SK-N-SH treated with all-trans-retinoic acid at 6 μM for 48 hours (cell line): ENCODE results near the gene RADIL.

ENCODE experiments used
- ATAC-seq: fragments of 200-7000 bp; cut with Tn5 transposase; 3 replicates; pipeline ENCODE4 v1.9.1; 2020; ENCODE audit warnings: mild to moderate bottlenecking, moderate library complexity
- ARNTL ChIP-seq: fragments of 450-650 bp; formaldehyde crosslinking; IDR thresholded peaks from 2 replicates; pipeline ENCODE4 v1.5.0; 2020; ENCODE audit warnings: low read depth, mild to moderate bottlenecking, moderate library complexity, borderline replicate concordance
- BACH2 ChIP-seq: fragments of 250-450 bp; sonication (Bioruptor Pico); IDR thresholded peaks from 2 replicates; pipeline ENCODE4 v1.9.0; 2021; ENCODE audit warnings: mild to moderate bottlenecking, borderline replicate concordance
- CREB5 ChIP-seq: fragments of 250-450 bp; sonication (Bioruptor Pico); IDR thresholded peaks from 2 replicates; pipeline ENCODE4 v1.5.1; 2020; ENCODE audit warnings: low read depth, mild to moderate bottlenecking, moderate library complexity
- CSDC2 ChIP-seq: fragments of 250-450 bp; sonication (Bioruptor Pico); IDR thresholded peaks from 2 replicates; pipeline ENCODE4 v1.5.0; 2020; ENCODE audit warnings: mild to moderate bottlenecking, moderate library complexity
- CSRNP3 ChIP-seq: fragments of 250-450 bp; sonication (Bioruptor Pico); IDR thresholded peaks from 2 replicates; pipeline ENCODE4 v1.5.1; 2021; ENCODE audit warnings: mild to moderate bottlenecking, moderate library complexity
- ESRRG ChIP-seq: fragments of 250-450 bp; sonication (Bioruptor Pico); IDR thresholded peaks from 2 replicates; pipeline ENCODE4 v1.6.1; 2021; ENCODE audit warnings: mild to moderate bottlenecking
- GLIS3 ChIP-seq: fragments of 250-450 bp; sonication (Bioruptor Pico); IDR thresholded peaks from 2 replicates; pipeline ENCODE4 v1.5.0; 2020; ENCODE audit warnings: mild to moderate bottlenecking, moderate library complexity
- ISL1 ChIP-seq: fragments of 250-450 bp; sonication (Bioruptor Pico); IDR thresholded peaks from 2 replicates; pipeline ENCODE4 v2.1.2; 2022; ENCODE audit warnings: mild to moderate bottlenecking, moderate library complexity
- OSR1 ChIP-seq: fragments of 250-450 bp; sonication (Bioruptor Pico); IDR thresholded peaks from 2 replicates; pipeline ENCODE4 v1.8.0; 2022; ENCODE audit warnings: moderate library complexity, mild to moderate bottlenecking, inconsistent platforms
- PATZ1 ChIP-seq: fragments of 250-450 bp; sonication (Bioruptor Pico); IDR thresholded peaks from 2 replicates; pipeline ENCODE4 v1.8.0; 2020; ENCODE audit warnings: mild to moderate bottlenecking, moderate library complexity, borderline replicate concordance
- POU6F1 ChIP-seq: fragments of 250-450 bp; sonication (Bioruptor Pico); IDR thresholded peaks from 2 replicates; pipeline ENCODE4 v1.8.0; 2021; ENCODE audit warnings: low read depth, mild to moderate bottlenecking, moderate library complexity, borderline replicate concordance
- PPARA ChIP-seq: fragments of 250-450 bp; sonication (Bioruptor Pico); IDR thresholded peaks from 2 replicates; pipeline ENCODE4 v1.5.0; 2020; ENCODE audit warnings: mild to moderate bottlenecking, borderline replicate concordance
- RARB ChIP-seq: fragments of 250-450 bp; sonication (Bioruptor Pico); IDR thresholded peaks from 2 replicates; pipeline ENCODE4 v1.8.0; 2021; ENCODE audit warnings: mild to moderate bottlenecking, moderate library complexity
- SNAI2 ChIP-seq: fragments of 250-450 bp; sonication (Bioruptor Pico); IDR thresholded peaks from 2 replicates; pipeline ENCODE4 v1.5.0; 2020; ENCODE audit warnings: mild to moderate bottlenecking, moderate library complexity
- TCF4 ChIP-seq: fragments of 250-450 bp; sonication (Bioruptor Pico); IDR thresholded peaks from 2 replicates; pipeline ENCODE4 v1.8.0; 2021; ENCODE audit warnings: mild to moderate bottlenecking, moderate library complexity, borderline replicate concordance
- TOX ChIP-seq: fragments of 250-450 bp; sonication (Bioruptor Pico); IDR thresholded peaks from 2 replicates; pipeline ENCODE4 v1.8.0; 2021; ENCODE audit warnings: mild to moderate bottlenecking, moderate library complexity, borderline replicate concordance
- TSHZ2 ChIP-seq: fragments of 250-450 bp; sonication (Bioruptor Pico); IDR thresholded peaks from 2 replicates; pipeline ENCODE4 v1.5.0; 2020; ENCODE audit warnings: mild to moderate bottlenecking, moderate library complexity
- ZC3H10 ChIP-seq: fragments of 250-450 bp; sonication (Bioruptor Pico); IDR thresholded peaks from 2 replicates; pipeline ENCODE4 v1.5.1; 2021; ENCODE audit warnings: mild to moderate bottlenecking, moderate library complexity
- ZFP3 ChIP-seq: fragments of 250-450 bp; sonication (Bioruptor Pico); IDR thresholded peaks from 2 replicates; pipeline ENCODE4 v1.5.0; 2020; ENCODE audit warnings: mild to moderate bottlenecking, moderate library complexity
- ZFP30 ChIP-seq: fragments of 450-650 bp; formaldehyde crosslinking; IDR thresholded peaks from 2 replicates; pipeline ENCODE4 v1.5.0; 2022; ENCODE audit warnings: mild to moderate bottlenecking, moderate library complexity
- ZNF70 ChIP-seq: fragments of 450-650 bp; formaldehyde crosslinking; IDR thresholded peaks from 2 replicates; pipeline ENCODE4 v1.5.0; 2020; ENCODE audit warnings: mild to moderate bottlenecking, moderate library complexity

RADIL gene

GRCh38 chr7:4781366-4782069 lies 102.0 kb downstream of the RADIL start:
- ATAC-seq, result no peak

GRCh38 chr7:4779118-4779517 lies 104.4 kb downstream of the RADIL start:
- ATAC-seq, result no peak
- no peak for TF ChIP-seq TSHZ2 (CRISPR knock-in tag)
- no peak for TF ChIP-seq ESRRG (CRISPR knock-in tag)
- TF ChIP-seq RARB (CRISPR knock-in tag), result no peak
- no peak for TF ChIP-seq ISL1 (CRISPR knock-in tag)
- TF ChIP-seq CSRNP3 (CRISPR knock-in tag), result no peak
- TF ChIP-seq ARNTL (CRISPR knock-in tag), result no peak
- TF ChIP-seq ZFP3, result no peak
- TF ChIP-seq PPARA (CRISPR knock-in tag), result no peak
- TF ChIP-seq TOX (CRISPR knock-in tag), result no peak
- TF ChIP-seq TCF4 (CRISPR knock-in tag), result no peak
- TF ChIP-seq PATZ1 (CRISPR knock-in tag), result no peak
- no peak for TF ChIP-seq BACH2 (CRISPR knock-in tag)
- no peak for TF ChIP-seq CSDC2 (CRISPR knock-in tag)
- TF ChIP-seq OSR1 (CRISPR knock-in tag), result no peak
- no peak for TF ChIP-seq POU6F1 (CRISPR knock-in tag)
- TF ChIP-seq ZC3H10 (CRISPR knock-in tag), result no peak
- no peak for TF ChIP-seq ZFP30 (CRISPR knock-in tag)
- TF ChIP-seq GLIS3, result no peak
- TF ChIP-seq SNAI2 (CRISPR knock-in tag), result no peak
- TF ChIP-seq CREB5 (CRISPR knock-in tag), result no peak

More at GRCh38 chr7:4781366-4782069, 102.0 kb downstream of the RADIL start:
- TF ChIP-seq TCF4 (CRISPR knock-in tag), result no peak
- no peak for TF ChIP-seq RARB (CRISPR knock-in tag)
- TF ChIP-seq CREB5 (CRISPR knock-in tag), result no peak
- TF ChIP-seq BACH2 (CRISPR knock-in tag), result no peak
- no peak for TF ChIP-seq OSR1 (CRISPR knock-in tag)
- no peak for TF ChIP-seq ZNF70 (CRISPR knock-in tag)
- TF ChIP-seq ARNTL (CRISPR knock-in tag), result no peak
- TF ChIP-seq GLIS3, result no peak
- TF ChIP-seq, all 23 proteins: peak for 0
